ENCODE measurements around the gene CD300LG.

DNA sequence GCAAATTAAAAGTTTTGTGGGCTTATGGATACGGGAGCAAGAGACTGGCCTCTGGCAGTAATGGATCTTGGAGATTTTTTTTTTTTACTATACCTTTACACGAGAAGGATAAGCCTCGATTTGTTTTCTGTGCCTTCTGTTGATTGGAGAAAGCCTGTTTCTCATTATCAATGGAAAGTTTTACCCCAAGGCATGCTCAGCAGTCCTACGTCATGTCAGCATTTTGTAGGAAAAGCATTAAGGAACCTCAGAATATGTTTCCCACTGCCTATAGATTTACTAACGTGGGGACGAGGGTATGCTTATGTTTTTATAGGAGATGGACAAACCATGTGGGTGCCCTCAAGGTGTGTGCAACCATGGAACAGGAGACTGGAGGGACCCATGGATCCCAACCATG lies 26.8 kb downstream of the CD300LG start:
- TF ChIP-seq POLR2A (IDR thresholded peaks at IDR 0.05; ENCODE audit: low read length) = no peak
- TF ChIP-seq GATA1 (IDR thresholded peaks at IDR 0.05; ENCODE audit: low read depth, low read length) = no peak
